T1000 (cell line): ENCODE results near the gene NPIPA5.
"Not testable (repeated sequence)": the region's sequence is repeated elsewhere in the genome, so short reads cannot be mapped to it uniquely, and the experiment has no call there.

Experiments used
- DNase-seq: peaks from one replicate; lab custom pipeline; 2025; ENCODE audit warnings: mixed read lengths; lab: John Stamatoyannopoulos, UW

The NPIPA5 gene

GRCh38 chr16:15389916-15390315 is 11.8 kb upstream of the NPIPA5 start:
- not testable (repeated sequence) for DNase-seq

DNA sequence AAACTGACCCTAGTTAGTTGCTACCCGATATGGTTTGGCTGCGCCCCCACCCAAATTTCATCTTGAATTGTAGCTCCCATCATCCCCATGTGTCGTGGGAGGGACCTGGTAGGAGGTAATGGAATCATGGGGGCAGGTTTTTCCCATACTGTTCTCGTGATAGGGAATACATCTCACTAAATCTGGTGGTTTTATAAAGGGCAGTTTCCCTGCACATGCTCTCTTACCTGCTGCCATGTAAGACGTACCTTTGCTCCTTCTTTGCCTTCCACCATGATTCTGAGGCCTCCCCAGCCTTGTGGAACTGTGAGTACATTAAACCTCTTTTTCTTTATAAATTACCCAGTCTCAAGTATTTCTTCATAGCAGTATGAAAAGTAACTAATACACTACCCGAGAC is 10.0 kb upstream of the NPIPA5 start:
- not testable (repeated sequence) for DNase-seq

GRCh38 chr16:15382810-15383209 is 4.7 kb upstream of the NPIPA5 start:
- not testable (repeated sequence) for DNase-seq

DNA sequence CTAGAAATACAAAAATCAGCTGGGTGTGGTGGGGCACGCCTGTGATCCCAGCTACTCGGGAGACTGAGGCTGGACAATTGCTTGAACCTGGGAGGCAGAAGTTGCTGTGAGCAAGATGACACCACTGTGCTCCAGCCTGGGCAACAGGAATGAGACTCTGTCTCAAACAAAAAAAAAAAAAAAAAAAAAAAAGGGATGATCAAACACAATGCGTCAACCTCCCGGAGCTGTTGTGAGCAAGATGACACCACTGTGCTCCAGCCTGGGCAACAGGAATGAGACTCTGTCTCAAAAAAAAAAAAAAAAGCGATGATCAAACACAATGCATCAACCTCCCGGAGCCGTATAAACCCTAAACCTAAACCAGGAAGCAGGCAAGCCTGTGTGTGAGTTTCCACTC is 20.6 kb downstream of the NPIPA5 start:
- DNase-seq = not testable (repeated sequence)

- not testable (repeated sequence) for DNase-seq
Observed at GRCh38 chr16:15354846-15355245, 23.2 kb downstream of the NPIPA5 start.

GRCh38 chr16:15352852-15353251 is 25.2 kb downstream of the NPIPA5 start:
- DNase-seq = not testable (repeated sequence)

- DNase-seq = not testable (repeated sequence)
Observed at GRCh38 chr16:15351745-15352144, 26.3 kb downstream of the NPIPA5 start.

- DNase-seq = not testable (repeated sequence)
Observed at GRCh38 chr16:15351251-15351650, 26.8 kb downstream of the NPIPA5 start.

DNA sequence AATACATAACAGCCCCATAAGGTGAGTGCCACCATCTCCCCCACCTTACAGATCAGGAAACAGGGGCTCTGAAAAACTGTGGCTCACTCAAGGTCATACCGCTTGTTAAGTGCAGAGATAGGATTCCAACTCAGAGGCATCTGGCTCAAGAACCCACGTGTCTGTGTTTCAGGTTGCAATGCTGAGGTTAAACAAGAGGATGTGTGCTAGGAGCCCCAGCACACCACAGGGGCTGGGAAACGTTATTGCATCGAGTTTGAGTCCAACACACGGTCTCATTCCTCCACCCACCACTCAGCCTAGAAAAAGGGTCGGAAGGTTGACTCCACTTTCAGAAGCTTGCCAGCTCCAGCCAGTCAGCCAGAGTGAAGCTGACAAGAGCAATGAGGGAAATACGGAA is 29.4 kb downstream of the NPIPA5 start:
- DNase-seq = not testable (repeated sequence)

GRCh38 chr16:15342337-15342736 is 35.8 kb downstream of the NPIPA5 start:
- DNase-seq = not testable (repeated sequence)

DNA sequence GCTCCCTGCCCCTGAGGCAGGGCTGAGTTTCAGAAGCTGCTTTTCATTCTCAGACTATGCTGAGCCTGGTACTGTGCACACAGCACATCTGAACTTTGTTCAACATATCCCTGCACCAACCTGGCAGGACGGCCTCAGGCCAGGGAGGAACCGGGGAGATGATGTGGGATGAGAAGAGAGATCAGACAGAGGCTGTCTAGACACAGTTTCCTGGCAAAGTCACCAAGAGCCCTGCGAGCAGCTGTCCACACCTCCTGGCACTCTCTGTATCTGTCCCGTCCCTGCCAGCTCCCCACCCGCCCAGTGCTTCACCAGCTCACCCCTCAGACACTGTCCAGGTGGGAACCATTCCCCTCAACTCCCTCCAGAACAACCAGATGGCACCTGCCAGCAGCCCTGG is 39.1 kb downstream of the NPIPA5 start:
- not testable (repeated sequence) for DNase-seq

- not testable (repeated sequence) for DNase-seq
Observed at GRCh38 chr16:15337974-15338605, 40.0 kb downstream of the NPIPA5 start.

DNA sequence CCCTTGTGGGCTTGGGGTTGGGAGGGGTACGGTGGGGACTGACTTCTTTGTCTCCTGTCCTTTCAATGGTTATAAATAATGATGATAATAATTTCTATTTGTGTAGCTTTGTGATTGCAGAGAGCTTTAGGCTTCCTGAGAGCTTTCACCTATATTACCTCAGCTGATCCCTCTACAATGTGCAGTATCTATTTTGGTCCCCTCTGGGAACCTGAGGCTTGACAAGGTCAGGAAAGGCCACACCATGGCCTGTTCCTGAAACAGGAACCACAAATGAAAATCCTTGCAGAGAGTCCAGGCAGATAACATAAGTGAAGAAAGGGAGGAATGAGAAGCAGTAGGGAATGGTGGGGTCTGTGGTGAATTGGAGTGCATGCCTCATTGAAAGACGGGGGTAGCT is 42.5 kb downstream of the NPIPA5 start:
- DNase-seq = not testable (repeated sequence)

- not testable (repeated sequence) for DNase-seq
Observed at GRCh38 chr16:15333969-15334368, 44.1 kb downstream of the NPIPA5 start.

DNA sequence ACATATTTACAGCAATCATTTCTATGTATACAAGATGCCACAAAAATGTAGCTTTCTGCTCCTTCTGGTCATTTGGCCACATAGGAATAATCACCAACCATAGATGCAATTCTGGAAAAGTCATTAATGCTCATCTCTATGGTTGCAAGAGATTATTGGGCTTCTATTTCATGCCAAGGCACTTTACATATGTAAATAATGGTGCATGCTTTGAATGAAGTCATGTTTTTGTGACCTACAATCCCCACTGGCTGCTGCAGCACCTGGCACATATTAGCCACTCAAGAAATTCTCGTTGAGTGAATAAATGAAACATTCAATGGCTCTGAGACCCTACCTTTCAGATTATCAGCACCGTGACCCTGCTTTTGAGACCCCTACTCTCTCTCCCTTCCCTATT is 47.1 kb downstream of the NPIPA5 start:
- DNase-seq = not testable (repeated sequence)

DNA sequence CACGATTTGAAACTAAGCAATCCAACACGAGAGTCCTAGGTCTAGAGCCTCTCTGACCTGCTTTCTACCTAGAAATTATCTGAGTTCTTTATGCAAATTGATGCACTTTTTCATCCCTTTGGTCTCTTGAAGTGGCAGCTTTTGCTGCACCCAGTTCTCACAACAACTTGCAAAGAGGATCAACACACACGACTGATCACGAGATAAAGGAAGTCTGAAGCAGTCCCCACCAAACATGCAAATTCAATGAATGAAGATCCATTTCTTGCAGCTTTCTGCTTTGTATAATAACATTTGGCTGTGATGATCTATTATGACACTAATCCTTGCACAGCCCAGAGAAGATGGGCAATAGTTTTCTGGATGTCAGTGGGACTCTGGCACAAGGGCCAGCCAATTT is 53.1 kb downstream of the NPIPA5 start:
- not testable (repeated sequence) for DNase-seq

GRCh38 chr16:15323373-15323772 is 54.7 kb downstream of the NPIPA5 start:
- DNase-seq = not testable (repeated sequence)

DNA sequence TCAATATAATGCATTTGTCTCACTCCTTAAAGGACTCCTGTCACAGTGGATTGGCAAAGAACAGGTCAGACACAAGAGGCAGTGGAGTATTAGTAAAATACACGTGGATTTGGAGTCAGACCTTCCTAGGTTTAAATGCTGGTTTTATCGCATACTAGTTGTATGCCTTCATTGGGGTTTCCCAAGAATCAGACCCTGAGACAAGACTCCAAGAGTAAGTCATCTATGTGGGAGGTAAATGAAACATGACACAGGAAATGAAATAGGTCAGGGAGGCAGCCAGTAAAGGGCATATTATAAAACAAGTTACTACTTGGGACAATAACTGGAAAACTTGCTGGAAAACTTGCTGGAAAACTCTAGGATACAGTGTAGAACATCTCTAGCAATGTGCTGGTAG is 56.9 kb downstream of the NPIPA5 start:
- not testable (repeated sequence) for DNase-seq

DNA sequence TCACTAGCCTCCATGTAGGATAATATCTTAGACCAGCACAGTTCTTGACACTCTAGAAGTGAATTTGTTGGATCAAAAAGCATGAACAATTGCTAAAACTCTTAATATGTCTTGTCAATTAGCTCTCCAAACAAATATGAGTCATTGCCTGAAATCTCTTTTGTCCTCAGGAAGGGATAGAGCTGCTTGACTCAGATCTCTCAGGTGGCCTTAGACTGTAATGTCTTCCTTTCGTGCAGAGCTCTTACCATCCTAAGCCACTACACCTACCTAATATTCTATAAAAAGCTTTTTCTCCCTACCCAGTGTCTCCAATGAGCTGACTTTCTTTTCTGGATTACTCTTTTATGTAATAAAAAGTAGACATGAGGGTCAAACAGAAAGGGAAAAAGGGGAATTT is 63.5 kb downstream of the NPIPA5 start:
- DNase-seq = not testable (repeated sequence)
